DMS53 treated with DMSO at 0.1 percent for 48 hours (cell line): Measurements from ENCODE around the gene PARD3.
A peak's percentile ranks its signal among the peaks of the same experiment; 100 is the strongest.

Experiments
- DNase-seq: peaks from one replicate; lab custom pipeline; 2025; ENCODE audit not compliant: unreplicated experiment; lab: John Stamatoyannopoulos, UW

PARD3 gene

DNA sequence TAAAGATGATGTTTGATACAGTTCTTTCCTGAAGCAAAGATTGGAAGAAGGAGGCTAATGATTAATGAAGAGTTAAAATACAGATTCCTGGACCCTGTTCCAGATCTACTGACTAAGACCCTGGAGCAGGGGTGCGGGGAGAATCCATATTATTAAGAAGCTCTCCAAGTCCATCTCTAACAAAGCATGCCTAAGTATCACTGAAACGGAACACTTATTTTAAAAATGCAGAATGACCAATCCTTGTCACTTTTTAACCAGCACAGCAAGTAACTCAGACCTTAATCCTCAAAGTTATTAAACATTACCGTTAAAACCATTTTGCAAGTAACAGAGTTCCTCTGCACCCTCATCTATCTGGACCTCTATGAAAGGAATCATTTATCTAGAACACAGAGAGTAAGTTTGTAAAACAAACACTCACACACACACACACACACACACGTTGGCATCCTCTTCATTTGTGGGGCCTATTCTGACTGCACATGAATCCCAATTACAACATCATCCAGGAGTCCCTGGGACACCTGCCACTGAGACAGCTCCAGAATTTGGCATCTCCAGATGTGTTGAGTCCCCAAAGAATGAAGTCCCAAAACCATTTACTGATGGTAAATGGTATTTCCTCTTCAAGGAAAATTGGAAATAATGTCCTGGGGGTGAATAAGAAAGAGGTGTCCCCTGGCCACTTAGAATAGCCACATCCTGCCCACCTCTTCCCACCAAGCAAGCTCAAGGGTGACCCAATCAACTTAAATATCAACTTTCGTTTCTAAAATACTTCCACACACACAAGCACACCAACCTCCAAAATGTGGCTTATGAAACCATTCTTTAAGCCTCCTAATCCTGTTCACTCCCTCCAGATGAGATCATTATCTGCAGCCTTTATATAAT is 117.5 kb downstream of the PARD3 start:
- no peak for DNase-seq

DNA sequence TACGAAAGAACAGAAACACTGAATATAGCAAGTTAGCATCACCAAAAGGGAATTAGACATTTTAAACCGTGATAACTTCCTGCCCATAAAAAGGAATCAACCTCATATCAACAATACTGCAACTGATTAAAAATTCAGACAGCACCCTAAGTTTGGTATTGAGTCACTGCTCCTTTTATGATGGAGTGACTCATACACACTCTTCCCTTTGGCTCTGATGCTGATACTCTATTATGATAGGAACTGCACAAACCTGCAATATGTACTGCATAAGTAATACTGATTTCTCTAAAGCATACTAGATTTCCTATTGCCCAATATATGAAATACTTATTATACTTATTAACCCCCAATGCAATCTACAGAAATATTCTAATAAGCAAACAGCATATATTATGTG is 118.7 kb downstream of the PARD3 start:
- DNase-seq, result no peak

- DNase-seq, result no peak
Observed at GRCh38 chr10:34690383-34691049, 124.6 kb downstream of the PARD3 start.

- no peak for DNase-seq
Observed at GRCh38 chr10:34689053-34689452, 126.0 kb downstream of the PARD3 start.

DNA sequence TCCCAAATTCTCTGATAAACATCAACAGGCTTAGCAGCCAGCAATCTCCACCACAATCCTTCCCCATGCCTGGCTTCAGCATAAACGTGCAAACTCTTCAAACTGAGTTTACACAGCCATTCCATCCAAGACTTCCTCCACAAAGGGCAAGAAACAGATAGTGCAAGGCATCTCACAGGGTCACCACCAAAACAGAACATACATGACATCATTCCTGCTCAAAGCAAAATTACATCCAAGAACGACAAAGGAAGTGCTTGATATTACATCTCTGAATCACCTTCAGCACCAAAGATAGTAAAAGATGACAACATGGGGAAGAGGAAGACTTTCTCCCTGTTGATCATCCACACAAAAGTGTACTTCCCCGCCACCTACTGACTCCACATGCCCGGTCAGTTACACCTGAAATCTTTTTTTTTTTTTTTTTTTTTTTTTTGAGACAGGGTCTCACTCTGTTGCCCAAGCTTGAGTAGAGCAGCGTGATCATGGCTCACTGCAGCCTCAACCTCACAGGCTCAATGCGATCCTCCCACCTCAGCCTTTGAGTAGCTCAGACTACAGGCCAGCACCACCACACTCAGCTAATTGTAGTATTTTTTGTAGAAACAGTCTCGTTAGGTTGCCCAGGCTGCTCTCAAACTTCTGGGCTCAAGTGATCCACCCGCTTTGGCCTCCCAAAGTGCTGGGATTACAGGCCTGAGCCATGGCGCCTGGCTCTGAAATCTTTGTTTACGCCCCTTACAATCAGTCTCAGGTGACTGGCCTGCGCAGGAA is 127.5 kb downstream of the PARD3 start:
- no peak for DNase-seq

DNA sequence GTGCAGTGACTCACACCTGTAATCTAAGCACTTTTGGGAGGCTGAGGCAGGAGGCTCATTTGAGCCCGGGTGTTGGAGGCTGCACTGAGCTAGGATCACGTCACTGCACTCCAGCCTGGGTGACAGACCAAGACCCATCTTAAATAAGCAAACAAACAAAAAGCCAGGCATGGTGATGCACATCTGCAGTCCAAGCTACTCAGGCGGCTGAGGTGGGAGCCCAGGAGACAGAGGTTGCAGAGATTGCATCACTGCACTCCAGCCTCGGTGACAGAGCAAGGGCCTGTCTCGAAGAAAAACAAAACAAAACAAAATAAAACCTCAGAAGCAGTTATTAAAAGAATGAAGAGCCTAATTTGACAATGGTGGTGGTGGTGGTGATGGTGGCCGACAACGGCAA is 132.5 kb downstream of the PARD3 start:
- DNase-seq, result no peak

DNA sequence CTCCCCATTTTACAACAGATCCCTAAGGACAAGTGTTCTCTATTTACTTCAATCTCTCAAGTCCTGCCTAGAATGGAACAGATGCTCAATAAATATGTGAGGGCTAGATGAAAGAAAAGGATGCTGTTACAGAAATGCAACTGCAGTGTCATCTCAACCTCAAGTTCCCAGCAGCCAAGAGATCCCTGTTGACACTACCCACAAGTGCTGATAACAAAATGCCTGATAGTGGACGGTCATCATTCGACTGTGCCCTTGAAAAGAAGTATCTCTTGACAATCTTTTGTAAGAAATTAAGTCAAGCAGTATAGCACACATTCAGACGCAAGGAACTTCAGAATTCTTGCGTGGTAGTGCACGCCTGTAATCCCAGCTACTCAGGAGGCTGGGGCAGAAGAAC is 133.2 kb downstream of the PARD3 start:
- DNase-seq, result no peak

DNA sequence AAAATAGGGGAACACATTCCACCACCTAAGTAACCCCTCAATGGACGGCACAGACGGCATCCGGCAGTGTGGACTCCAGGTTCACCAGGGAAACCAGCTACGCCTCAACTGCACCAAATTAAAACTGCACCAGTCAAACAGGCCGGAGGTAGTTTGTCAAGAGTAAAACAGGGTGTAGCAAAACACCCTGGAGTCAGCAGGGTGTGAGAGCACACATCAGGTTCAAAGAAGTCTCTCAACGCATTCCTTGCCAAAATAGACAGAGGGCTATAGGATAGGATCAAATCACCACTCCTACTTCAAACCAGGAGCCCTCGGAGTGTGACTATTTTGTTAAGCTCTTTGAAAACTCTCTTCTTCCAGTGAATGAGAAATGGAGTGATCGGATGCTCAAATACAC is 135.9 kb downstream of the PARD3 start:
- DNase-seq, result no peak

DNA sequence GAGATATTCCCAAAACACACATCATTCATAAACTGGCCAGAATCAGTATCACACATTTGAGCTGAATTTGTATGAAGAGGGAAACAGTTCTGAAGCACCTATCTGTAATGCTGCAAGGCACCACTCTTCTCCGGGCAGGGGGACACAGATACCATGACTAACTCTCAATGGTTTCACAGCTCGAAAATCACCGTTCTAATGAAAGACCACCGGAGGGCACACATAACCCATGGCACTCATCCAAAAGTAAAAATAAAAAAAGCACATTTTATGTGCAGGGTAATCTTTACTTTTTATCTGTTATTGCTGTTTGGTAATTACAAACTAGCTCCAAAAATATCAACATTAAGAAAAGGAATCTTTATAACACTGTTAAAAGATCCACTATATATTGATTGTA is 137.5 kb downstream of the PARD3 start:
- DNase-seq, result no peak

GRCh38 chr10:34677132-34677531 is 138.0 kb downstream of the PARD3 start:
- no peak for DNase-seq

GRCh38 chr10:34674176-34674575 is 140.9 kb downstream of the PARD3 start:
- no peak for DNase-seq

DNA sequence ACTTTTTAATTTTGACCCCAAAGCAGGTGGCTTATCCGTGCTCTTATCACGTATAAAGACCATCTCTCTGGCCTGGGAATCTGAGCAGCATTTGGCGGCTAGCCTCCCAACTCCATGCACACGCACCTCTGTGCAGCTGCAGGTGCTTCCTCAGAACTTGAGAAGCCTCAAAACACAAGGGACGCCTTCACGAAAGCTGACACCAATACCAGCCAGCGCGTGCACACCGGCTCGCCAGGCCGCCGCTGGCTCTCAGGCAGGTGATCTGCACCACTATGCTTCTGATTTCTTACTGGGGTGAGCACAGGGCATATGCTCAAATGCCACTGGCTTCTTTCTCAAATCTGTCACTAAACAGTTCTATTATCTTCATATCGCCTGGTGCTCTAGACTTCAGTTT is 145.0 kb downstream of the PARD3 start:
- no peak for DNase-seq

GRCh38 chr10:34669079-34669478 is 146.0 kb downstream of the PARD3 start:
- DNase-seq, result no peak

- DNase-seq, result no peak
Observed at GRCh38 chr10:34667177-34667576, 147.9 kb downstream of the PARD3 start.

- no peak for DNase-seq
Observed at GRCh38 chr10:34666008-34666704, 148.9 kb downstream of the PARD3 start.

DNA sequence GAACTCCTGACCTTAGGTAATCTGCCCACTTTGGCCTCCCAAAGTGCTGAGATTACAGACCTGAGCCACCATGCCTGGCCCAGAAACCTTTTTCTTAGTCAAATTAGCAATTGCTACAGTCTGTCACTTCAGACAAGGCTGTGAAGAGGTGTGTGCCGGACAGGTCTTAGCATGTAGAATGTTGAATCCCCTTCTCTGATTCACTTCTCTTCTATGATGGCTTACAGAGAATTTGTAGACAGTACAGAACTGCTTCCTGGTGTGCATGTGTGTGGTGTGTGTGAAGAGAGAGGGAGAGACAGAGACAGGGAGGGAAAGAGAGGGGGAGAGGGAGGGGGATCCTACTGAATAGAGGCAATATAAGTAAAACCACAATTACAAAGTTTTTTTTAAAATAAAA is 150.4 kb downstream of the PARD3 start:
- no peak for DNase-seq

DNA sequence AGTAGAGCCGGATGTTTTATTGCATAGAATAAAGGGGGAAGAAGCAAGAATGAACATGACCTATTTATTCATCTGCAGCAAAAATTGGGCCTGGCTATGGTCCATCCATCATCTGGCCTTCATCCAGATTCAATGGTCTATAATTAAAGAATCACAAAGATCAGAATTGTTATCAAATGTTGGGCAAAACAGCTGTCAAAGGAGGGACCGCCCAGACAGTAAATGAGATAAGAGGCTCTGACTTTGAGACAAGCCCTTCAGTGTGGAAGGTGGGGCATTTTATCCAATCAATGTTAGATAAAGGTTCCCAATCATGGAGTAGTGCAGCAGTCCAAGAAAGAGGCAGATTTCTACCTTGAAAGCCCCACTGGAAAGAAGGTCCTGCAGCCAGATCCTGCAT is 153.5 kb downstream of the PARD3 start:
- DNase-seq, result no peak

GRCh38 chr10:34658934-34659333 is 156.2 kb downstream of the PARD3 start:
- DNase-seq, result no peak

- no peak for DNase-seq
Observed at GRCh38 chr10:34656661-34657060, 158.4 kb downstream of the PARD3 start.

- DNase-seq, result peak; percentile 57
Observed at GRCh38 chr10:34655286-34656170, 159.6 kb downstream of the PARD3 start.
